Measurements from ENCODE around the gene GNA12.

GNA12 gene

DNA sequence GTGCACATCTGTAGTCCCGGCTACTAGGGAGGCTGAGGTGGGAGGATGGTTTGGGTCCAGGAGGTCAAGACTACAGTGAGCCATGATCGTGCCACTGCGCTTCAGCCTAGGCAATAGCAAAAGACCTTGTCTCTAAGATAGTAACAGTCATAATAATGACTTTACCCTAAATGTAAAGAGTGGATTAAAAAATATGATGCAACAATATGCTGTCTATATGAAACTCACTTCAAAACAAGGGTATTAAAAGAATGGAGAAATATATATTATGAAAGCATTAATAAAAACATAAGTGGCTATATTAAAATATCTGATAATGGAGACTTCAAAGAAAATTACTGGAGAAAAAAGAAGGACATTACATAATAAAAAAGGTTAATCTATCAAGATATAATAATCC is 5.7 kb downstream of the GNA12 start:
- no peak for DNase-seq (ENCODE audit: low spot score)

GRCh38 chr7:2837496-2837895 is 6.6 kb downstream of the GNA12 start:
- DNase-seq (ENCODE audit: low spot score): no peak

- DNase-seq (ENCODE audit: low spot score): no peak
Measured at GRCh38 chr7:2834748-2835441, 9.2 kb downstream of the GNA12 start.

GRCh38 chr7:2833083-2833910 is 10.8 kb downstream of the GNA12 start:
- DNase-seq (ENCODE audit: low spot score): no peak

DNA sequence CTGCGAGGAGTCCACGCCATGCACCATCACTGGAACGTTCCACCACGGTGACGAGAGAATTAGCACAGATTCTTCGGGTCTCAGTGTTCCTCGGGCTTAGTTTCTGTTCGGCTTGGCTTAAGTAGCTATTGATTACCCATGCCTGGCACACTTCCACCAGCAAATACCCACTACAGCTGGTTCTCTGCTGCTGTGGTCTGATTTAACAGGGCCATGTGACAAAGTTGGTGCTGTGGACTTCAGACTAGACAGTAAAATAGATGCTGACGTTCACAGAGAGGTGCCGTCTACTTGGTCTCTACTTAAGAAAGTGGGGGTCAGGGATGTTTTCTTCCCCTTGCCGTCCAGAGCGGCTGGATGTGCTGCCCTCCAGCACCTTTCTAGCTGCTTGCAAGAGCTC is 11.6 kb downstream of the GNA12 start:
- no peak for DNase-seq (ENCODE audit: low spot score)

- DNase-seq (ENCODE audit: low spot score): no peak
Measured at GRCh38 chr7:2830609-2831376, 13.3 kb downstream of the GNA12 start.

DNA sequence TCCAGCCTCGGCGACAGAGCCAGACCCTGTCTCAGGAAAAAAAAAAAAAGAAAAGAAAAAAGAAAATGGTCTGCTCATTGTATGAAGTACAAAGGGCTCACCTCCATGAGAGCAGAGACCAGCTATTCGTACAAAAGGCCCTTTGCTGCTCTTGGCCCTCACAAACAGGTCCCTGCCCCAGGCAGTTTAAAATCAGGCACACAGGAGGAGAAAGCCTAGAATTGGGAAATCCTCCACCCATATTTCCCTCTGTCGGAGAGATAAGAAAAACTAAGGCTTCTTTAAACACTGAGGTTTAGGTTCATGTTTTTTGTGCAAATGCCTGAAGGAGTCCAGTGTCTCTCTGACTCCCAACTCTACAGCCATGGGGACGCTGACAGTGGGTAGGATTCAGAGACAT is 15.1 kb downstream of the GNA12 start:
- DNase-seq (ENCODE audit: low spot score): no peak

- DNase-seq (ENCODE audit: low spot score): no peak
Measured at GRCh38 chr7:2826771-2827170, 17.3 kb downstream of the GNA12 start.

DNA sequence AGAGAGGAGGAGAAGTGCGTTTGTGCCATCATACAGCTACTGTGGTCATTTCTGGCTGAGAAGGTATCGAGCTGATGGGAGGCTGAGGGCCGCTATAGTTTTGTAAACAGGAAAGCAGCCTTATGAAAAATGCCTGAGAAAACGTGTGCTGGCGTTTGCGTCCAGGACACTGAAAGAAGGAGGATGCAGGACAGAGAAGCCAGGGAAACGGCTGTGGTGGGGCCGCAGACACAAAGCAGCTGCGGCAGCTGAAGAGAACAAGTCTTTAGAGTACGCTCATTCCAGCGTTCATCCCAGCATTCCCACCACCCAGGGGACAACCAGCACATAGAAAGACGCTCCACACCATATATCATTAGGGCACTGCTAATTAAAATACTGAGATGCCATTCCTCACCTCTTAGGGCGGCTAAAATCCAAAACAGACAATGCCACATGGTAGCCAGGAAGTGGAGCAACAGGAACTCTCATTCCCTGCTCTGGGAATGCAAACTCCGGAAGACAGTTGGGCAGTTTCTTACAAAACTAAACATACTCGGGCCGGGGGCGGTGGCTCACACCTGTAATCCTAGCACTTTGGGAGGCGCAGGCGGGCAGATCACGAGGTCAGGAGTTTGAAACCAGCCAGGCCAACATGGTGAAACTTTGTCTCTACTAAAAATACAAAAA is 18.4 kb downstream of the GNA12 start:
- no peak for DNase-seq (ENCODE audit: low spot score)

DNA sequence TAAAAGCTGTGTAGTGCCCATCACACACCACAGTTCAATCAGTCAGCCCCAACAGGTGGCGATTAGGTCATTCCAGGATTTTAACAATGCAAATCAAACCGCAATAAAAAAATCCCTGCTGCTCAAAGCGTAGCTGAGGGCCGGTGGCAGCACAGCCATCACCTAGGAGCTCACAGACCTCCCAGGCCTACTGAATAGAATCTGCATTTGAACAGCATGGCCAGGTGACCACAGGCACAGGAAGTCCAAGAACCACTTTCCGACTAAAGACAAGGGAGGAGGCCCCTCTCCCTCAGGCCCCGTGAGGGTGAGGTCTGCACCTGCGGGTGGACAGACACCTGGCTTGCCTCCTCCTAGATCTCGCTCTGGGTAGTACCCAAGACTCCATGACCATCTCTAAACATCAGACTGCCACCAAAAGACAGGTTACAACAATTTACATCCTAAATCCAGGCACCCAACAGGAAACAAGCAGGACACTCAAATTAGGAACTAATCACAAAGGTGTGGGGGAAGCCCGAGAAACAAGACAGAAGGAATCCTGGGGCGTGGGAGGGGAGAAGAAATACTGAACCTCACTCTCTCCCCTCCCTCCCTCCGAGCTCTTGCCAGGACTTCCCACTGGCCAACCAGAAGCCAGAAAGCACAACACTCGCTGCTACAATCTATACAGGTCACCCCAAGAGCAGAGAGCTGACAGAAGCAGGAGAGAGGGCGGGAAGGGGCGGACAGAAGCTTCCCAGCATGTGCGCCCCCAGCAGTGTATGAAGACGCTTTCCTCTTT is 19.2 kb downstream of the GNA12 start:
- DNase-seq (ENCODE audit: low spot score): no peak

- DNase-seq (ENCODE audit: low spot score): no peak
Measured at GRCh38 chr7:2824026-2824677, 20.0 kb downstream of the GNA12 start.

GRCh38 chr7:2823130-2823529 is 21.0 kb downstream of the GNA12 start:
- DNase-seq (ENCODE audit: low spot score): no peak

DNA sequence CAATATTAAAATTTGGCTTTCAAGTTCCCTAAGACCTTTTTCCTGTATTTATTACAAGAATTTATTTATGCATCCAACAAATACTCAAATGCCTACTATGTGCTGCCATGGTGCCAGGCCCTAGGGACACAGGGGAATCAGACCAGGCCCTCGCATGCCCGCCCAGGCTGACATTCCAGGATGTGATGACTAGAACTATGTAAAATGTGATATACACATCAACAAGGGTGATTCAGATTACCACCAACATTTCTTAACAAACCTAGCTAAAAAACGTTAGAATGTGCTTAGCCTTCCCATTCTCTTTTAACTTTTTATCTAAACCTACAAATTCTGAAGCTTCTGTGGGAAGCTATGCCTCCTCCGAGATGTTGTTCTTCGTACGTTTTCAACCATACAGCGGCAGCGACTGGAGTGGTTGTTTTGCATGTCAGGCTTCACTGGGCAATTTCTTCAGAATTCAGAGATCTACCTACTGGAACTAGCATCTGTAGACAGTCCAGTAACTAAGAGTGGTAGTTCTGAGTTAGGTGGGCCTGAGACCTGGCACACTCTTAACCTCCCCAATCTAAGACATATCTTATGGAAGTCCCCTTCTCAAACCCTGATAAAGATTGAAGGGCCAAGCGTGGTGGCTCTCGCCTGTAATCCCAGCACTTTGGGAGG is 22.1 kb downstream of the GNA12 start:
- DNase-seq (ENCODE audit: low spot score): no peak

DNA sequence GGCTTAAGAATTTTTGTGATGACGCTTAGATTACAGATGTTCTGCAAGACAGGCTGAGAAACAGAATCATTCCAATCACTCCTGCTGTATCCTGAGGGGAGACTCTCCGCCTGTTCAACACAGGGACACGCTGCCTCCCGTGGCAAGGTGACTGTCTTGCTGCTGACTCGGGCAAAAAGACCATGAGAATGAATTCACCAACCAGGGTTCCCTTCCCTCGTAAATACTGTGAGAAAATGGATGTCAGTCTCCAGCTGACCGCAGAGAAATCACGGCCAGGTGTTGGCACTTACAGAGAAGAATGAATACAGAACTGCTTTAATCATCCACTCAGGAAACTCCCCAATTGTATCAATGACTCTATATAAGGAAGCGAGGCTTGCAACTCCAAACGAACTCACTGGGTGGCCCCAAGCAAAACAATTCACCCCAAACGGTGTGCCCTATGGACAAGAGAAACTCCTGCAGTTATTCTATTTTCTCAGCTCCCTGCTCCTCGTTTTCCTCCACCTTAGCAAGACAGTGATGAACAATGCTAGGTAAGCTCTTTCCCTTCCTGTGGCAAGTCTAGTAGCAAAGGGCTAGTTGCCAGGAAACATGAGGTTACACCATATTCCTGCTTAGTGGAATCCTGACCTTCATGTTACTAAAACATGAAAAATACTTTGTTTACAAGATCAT is 22.8 kb downstream of the GNA12 start:
- DNase-seq (ENCODE audit: low spot score): no peak

DNA sequence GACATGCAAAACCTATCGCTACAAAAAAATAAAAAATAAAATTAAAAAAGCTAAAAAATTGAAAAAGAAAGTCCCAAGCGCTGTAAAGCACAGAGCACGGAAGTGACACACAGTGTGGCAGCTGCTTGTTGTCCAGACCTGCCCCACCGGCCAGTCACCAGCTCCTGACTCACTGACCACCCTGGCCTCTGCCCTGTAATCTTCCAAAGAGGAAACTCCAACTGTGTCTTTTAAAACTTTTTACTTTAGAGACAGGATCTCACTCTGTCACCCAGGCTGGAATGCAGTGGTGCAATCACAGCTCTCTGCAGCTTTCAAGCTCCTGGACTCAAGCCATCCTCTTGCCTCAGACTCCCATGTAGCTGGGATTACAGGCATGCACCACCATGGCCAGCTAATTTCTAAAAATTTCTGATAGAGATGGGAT is 23.6 kb downstream of the GNA12 start:
- no peak for DNase-seq (ENCODE audit: low spot score)

GRCh38 chr7:2819954-2820397 is 24.1 kb downstream of the GNA12 start:
- DNase-seq (ENCODE audit: low spot score): no peak

DNA sequence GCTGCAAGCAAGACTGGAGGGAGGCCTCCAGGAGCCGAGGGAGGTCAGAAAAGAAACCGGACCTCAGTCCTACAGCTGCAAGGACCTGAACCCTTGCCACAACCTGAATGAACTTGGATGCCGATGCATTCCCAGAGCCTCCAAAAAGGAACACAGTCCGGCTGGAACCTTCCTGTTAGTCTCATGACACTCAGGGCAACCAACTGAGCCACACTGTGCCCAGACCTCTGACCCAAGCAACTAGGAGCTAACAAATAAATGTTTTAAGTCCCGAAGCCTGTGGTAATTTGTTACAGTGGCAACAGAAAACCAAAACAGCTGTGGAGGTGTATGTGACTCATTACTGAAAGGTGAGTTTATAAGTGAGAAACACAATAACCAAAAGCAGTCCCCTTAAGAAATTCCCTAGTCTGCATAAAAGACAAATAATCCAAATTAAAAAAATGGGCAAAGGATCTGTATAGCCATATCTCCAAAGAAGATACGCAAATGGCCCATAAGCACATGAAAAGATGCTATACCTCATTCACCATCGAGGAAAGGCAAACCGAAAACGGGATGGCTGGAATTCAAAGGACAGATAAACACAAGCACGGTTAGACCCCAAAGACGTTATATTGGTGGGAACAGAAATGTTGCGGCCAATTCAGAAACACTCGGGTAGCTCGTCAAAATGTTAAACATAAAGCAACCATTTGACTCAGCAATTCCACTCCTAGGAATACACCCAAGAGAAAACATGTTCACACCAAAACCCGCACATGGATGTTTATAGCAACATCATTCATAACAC is 24.8 kb downstream of the GNA12 start:
- DNase-seq (ENCODE audit: low spot score): no peak

DNA sequence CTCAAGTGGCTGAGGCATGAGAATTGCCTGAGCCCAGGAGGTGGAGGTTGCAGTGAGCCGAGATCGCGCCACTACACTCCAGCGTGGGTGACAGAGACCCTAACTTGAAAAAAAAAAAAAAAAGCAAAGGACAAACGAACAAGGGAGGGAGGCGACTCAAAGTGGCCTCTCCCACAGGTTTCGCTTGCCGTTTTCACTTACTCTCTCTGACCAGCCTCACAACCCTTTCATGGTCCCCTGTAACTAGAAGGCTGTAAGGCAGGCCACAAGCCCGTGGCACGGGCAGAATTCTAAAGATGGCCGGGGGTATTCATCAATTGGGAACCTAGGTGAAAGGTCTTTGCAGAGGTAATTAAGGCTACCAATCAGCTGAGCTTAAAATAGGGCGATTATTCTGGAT is 25.5 kb downstream of the GNA12 start:
- no peak for DNase-seq (ENCODE audit: low spot score)

DNA sequence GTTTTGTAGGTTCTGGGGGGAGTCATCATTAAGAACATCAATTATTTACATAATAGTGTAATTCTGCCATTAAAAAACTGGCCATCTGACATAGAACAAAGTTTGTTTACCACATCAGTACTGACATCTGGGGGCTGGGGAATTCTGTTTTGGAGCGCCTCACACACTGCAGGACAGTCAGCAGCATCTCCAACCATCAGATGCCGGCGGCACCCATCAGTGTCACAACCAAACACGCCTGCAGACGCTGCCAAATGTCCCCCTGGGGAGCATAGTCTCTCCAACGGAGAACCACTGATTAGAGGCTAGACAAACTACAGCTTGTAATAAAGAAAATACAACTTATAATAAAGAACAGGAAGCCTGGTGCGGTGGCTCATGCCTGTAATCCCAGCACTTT is 26.0 kb downstream of the GNA12 start:
- DNase-seq (ENCODE audit: low spot score): no peak
